H1 (cell line): ENCODE measurements around the gene RAB8B. TPM values are rescaled to one million over a fixed set of nuclear protein-coding genes. Genes with fewer than 3 reads are reported as not detected.

Experiments
- CTCF ChIA-PET: fragments of 300-600 bp; sonication (Branson Sonifier 250); formaldehyde crosslinking; loops from one replicate; lab custom pipeline; 2021; ENCODE audit not compliant: partially characterized antibody; lab: Charles Lee
- POLR2A ChIA-PET: fragments of 300-600 bp; sonication (Branson Sonifier 250); formaldehyde crosslinking; loops from one replicate; lab custom pipeline; 2021; ENCODE audit warnings: inconsistent platforms; ENCODE audit not compliant: partially characterized antibody; lab: Charles Lee
- DNase-seq, 2 experiments: peaks; one replicate each; pipeline versions ENCODE4 v3.0.0 to v3.0.0-alpha.2; 2010 to 2022; ENCODE audit warnings: low spot score in 2 of 2, low read depth in 1 of 2, mixed read lengths in 1 of 2
- FAIRE-seq: peaks from 2 replicates; lab custom pipeline; 2011; peaks lifted over from hg19 to GRCh38; lab: Jason Lieb, UNC
- H2AFZ ChIP-seq: 2 replicates; pipeline ENCODE4 v1.8.1; 2012; ENCODE audit warnings: low read length, inconsistent platforms
- H2AK5ac ChIP-seq: 2 replicates; pipeline ENCODE4 v1.6.1; 2013; ENCODE audit warnings: low read depth, low read length
- H2BK120ac ChIP-seq: replicated peaks from 2 replicates; pipeline ENCODE3; 2013; ENCODE audit warnings: low read depth, low read length, inconsistent platforms
- H2BK12ac ChIP-seq: 2 replicates; pipeline ENCODE4 v1.6.1; 2013; ENCODE audit warnings: low read depth, low read length
- H2BK15ac ChIP-seq: 2 replicates; pipeline ENCODE4 v1.6.1; 2013; ENCODE audit warnings: low read length
- H2BK20ac ChIP-seq: 2 replicates; pipeline ENCODE4 v1.6.1; 2013; ENCODE audit warnings: low read length
- H2BK5ac ChIP-seq: 2 replicates; pipeline ENCODE4 v1.6.1; 2013; ENCODE audit warnings: low read depth, low read length
- H3K14ac ChIP-seq: 2 replicates; pipeline ENCODE4 v1.6.1; 2013; ENCODE audit warnings: inconsistent platforms; ENCODE audit not compliant: insufficient read length
- H3K18ac ChIP-seq: 2 replicates; pipeline ENCODE4 v1.6.1; 2013; ENCODE audit warnings: low read length; ENCODE audit errors: extremely low read depth
- H3K23ac ChIP-seq: 2 replicates; pipeline ENCODE4 v1.6.1; 2013; ENCODE audit warnings: inconsistent platforms; ENCODE audit not compliant: insufficient read length
- H3K23me2 ChIP-seq: 2 replicates; pipeline ENCODE4 v1.6.1; 2013; ENCODE audit warnings: low read depth, low read length
- H3K27ac ChIP-seq: 2 replicates; pipeline ENCODE4 v1.6.1; 2011; ENCODE audit warnings: low read depth, low read length, inconsistent platforms
- H3K27me3 ChIP-seq, 4 experiments: replicated peaks in 1 of 4; 1 replicate in 1 of 4; 2 replicates in 3 of 4; pipeline versions ENCODE4 v1.6.1 to v1.8.1; 2011 to 2013; ENCODE audit warnings: low read length in 3 of 4, mild to moderate bottlenecking in 3 of 4, inconsistent platforms in 2 of 4, mixed read lengths in 2 of 4, moderate library complexity in 1 of 4; ENCODE audit not compliant: control insufficient read depth in 3 of 4, insufficient read depth in 3 of 4; ENCODE audit errors: extremely low read depth in 1 of 4
- H3K36me3 ChIP-seq, 4 experiments: 2 replicates each; pipeline versions ENCODE4 v1.6.1 to v1.8.1; 2011 to 2013; ENCODE audit warnings: mild to moderate bottlenecking in 4 of 4, low read length in 3 of 4, moderate library complexity in 2 of 4, control low read depth in 1 of 4, inconsistent platforms in 1 of 4; ENCODE audit not compliant: insufficient read depth in 4 of 4, control insufficient read depth in 2 of 4
- H3K4ac ChIP-seq: replicated peaks from 2 replicates; pipeline ENCODE3; 2013; ENCODE audit warnings: low read length, low read depth, mixed read lengths, inconsistent platforms; ENCODE audit not compliant: insufficient read length
- H3K4me1 ChIP-seq, 4 experiments: replicated peaks in 1 of 4; 1 replicate in 1 of 4; 2 replicates in 3 of 4; pipeline versions ENCODE4 v1.6.1 to v1.8.1; 2011 to 2013; ENCODE audit warnings: low read length in 3 of 4, inconsistent platforms in 2 of 4, mixed read lengths in 1 of 4; ENCODE audit not compliant: insufficient read depth in 4 of 4, control insufficient read depth in 3 of 4
- H3K4me2 ChIP-seq, 2 experiments: 2 replicates each; pipeline versions ENCODE4 v1.6.1 to v1.8.1; 2011 to 2013; ENCODE audit warnings: low read depth in 2 of 2, low read length in 2 of 2, control low read depth in 1 of 2, inconsistent platforms in 1 of 2, mild to moderate bottlenecking in 1 of 2; ENCODE audit not compliant: insufficient read depth in 1 of 2
- H3K4me3 ChIP-seq, 4 experiments: fragments of 200-600, 300-600 bp in 1 of 4; sonication (generic), shearing (Covaris generic), sonication (Bioruptor Twin) in 1 of 4; 2 replicates each; pipeline versions ENCODE4 v1.5.1 to v1.8.1; 2011 to 2016; ENCODE audit warnings: low read length in 4 of 4, low read depth in 3 of 4, control low read depth in 2 of 4, inconsistent platforms in 2 of 4, mild to moderate bottlenecking in 2 of 4, mixed read lengths in 1 of 4, moderate library complexity in 1 of 4; ENCODE audit not compliant: insufficient read depth in 2 of 4; ENCODE audit errors: extremely low read depth in 1 of 4
- H3K56ac ChIP-seq: replicated peaks from 2 replicates; pipeline ENCODE3; 2013; ENCODE audit warnings: low read depth, mild to moderate bottlenecking, mixed read lengths, low read length, inconsistent platforms; ENCODE audit not compliant: insufficient read length
- H3K79me1 ChIP-seq: 2 replicates; pipeline ENCODE4 v1.6.1; 2013; ENCODE audit warnings: low read depth, low read length, control low read depth
- H3K79me2 ChIP-seq, 2 experiments: 2 replicates each; pipeline versions ENCODE4 v1.6.1 to v1.8.1; 2012 to 2013; ENCODE audit warnings: low read length in 2 of 2, mild to moderate bottlenecking in 2 of 2, inconsistent platforms in 1 of 2; ENCODE audit not compliant: insufficient read depth in 2 of 2, control insufficient read depth in 1 of 2
- H3K9ac ChIP-seq, 4 experiments: replicated peaks in 1 of 4; 1 replicate in 1 of 4; 2 replicates in 3 of 4; pipeline versions ENCODE4 v1.6.1 to v1.8.1; 2011 to 2013; ENCODE audit warnings: low read depth in 3 of 4, low read length in 3 of 4, control low read depth in 2 of 4, mild to moderate bottlenecking in 2 of 4, moderate library complexity in 2 of 4, inconsistent platforms in 1 of 4; ENCODE audit errors: extremely low read depth in 1 of 4
- H3K9me3 ChIP-seq, 2 experiments: 2 replicates each; pipeline versions ENCODE4 v1.6.1 to v1.8.1; 2012 to 2013; ENCODE audit warnings: mild to moderate bottlenecking in 2 of 2, moderate library complexity in 2 of 2, control low read depth in 1 of 2, inconsistent platforms in 1 of 2, low read depth in 1 of 2, low read length in 1 of 2, mixed read lengths in 1 of 2; ENCODE audit not compliant: insufficient read depth in 2 of 2
- H4K20me1 ChIP-seq, 2 experiments: replicated peaks in 1 of 2; 2 replicates each; pipeline versions ENCODE3 to v1.8.1; 2011 to 2013; ENCODE audit warnings: inconsistent platforms in 2 of 2, low read length in 2 of 2, mild to moderate bottlenecking in 1 of 2; ENCODE audit not compliant: insufficient read depth in 2 of 2, control insufficient read depth in 1 of 2
- H4K5ac ChIP-seq: 2 replicates; pipeline ENCODE4 v1.6.1; 2013; ENCODE audit warnings: low read length, low read depth, mixed read lengths, inconsistent platforms; ENCODE audit not compliant: insufficient read length
- H4K8ac ChIP-seq: 2 replicates; pipeline ENCODE4 v1.8.0; 2013; ENCODE audit warnings: mild to moderate bottlenecking, moderate library complexity, low read length, inconsistent platforms; ENCODE audit not compliant: insufficient read depth; ENCODE audit errors: extremely low read depth
- H4K91ac ChIP-seq: replicated peaks from 2 replicates; pipeline ENCODE3; 2013; ENCODE audit warnings: low read length, mixed read lengths, inconsistent platforms; ENCODE audit not compliant: insufficient read length
- ASH2L ChIP-seq: fragments of 200-600, 300-600 bp; sonication (generic); IDR thresholded peaks from one replicate; pipeline ENCODE4 v1.7.1; 2017; ENCODE audit warnings: low read length
- FOSL1 ChIP-seq: IDR thresholded peaks from 2 replicates; pipeline ENCODE4 v1.6.1; 2011; ENCODE audit warnings: mild to moderate bottlenecking, low read depth, low read length, moderate library complexity; ENCODE audit not compliant: insufficient read depth
- GABPA ChIP-seq: IDR thresholded peaks from 2 replicates; pipeline ENCODE4 v1.6.1; 2011; ENCODE audit warnings: mild to moderate bottlenecking, low read length, moderate library complexity, borderline replicate concordance; ENCODE audit not compliant: insufficient read depth
- HDAC6 ChIP-seq: IDR thresholded peaks from one replicate; pipeline ENCODE4 v1.7.1; 2012; ENCODE audit warnings: low read depth, mild to moderate bottlenecking, inconsistent platforms, low read length, moderate library complexity
- KDM1A ChIP-seq: fragments of 200-600, 300-600 bp; sonication (generic); IDR thresholded peaks from 2 replicates; pipeline ENCODE4 v1.7.1; 2016; ENCODE audit warnings: mild to moderate bottlenecking, low read length, borderline replicate concordance
- KDM4A ChIP-seq: IDR thresholded peaks from one replicate; pipeline ENCODE4 v1.7.1; 2012; ENCODE audit warnings: low read depth, mild to moderate bottlenecking, moderate library complexity, low read length, inconsistent platforms; ENCODE audit not compliant: severe bottlenecking
- NANOG ChIP-seq: IDR thresholded peaks from 2 replicates; pipeline ENCODE4 v1.6.1; 2011; ENCODE audit warnings: low read length, low read depth, mild to moderate bottlenecking, inconsistent platforms; ENCODE audit not compliant: insufficient read depth, poor library complexity, severe bottlenecking
- POLR2AphosphoS5 ChIP-seq: IDR thresholded peaks from 2 replicates; pipeline ENCODE4 v1.6.1; 2011; ENCODE audit warnings: low read depth, low read length
- RFX5 ChIP-seq: IDR thresholded peaks from 2 replicates; pipeline ENCODE4 v1.6.1; 2011; ENCODE audit warnings: low read depth, low read length, improper control_type of control experiment, borderline replicate concordance
- RXRA ChIP-seq: IDR thresholded peaks from 2 replicates; pipeline ENCODE4 v1.6.1; 2011; ENCODE audit warnings: low read depth, mild to moderate bottlenecking, low read length, moderate library complexity; ENCODE audit not compliant: insufficient read depth
- SIX5 ChIP-seq: IDR thresholded peaks from 2 replicates; pipeline ENCODE4 v1.6.1; 2011; ENCODE audit warnings: mild to moderate bottlenecking, low read depth, low read length
- SP2 ChIP-seq: IDR thresholded peaks from 2 replicates; pipeline ENCODE4 v1.6.1; 2012; ENCODE audit warnings: mild to moderate bottlenecking, low read length, inconsistent platforms
- TAF7 ChIP-seq: optimal IDR thresholded peaks from 2 replicates; pipeline ENCODE3; 2011; ENCODE audit warnings: low read depth, mild to moderate bottlenecking, inconsistent platforms, low read length, moderate library complexity, borderline replicate concordance
- TCF12 ChIP-seq: IDR thresholded peaks from 2 replicates; pipeline ENCODE4 v1.6.1; 2011; ENCODE audit warnings: low read depth, mild to moderate bottlenecking, low read length
- WGBS, 2 experiments: shearing (Covaris generic) in 1 of 2; methylation state at CpG; one replicate each; pipeline versions ENCODE4 v1.1.6 to v1.1.7; 2013 to 2015; ENCODE audit warnings: low lambda C conversion rate in 2 of 2, mixed read lengths in 2 of 2, inconsistent platforms in 1 of 2, low coverage in 1 of 2, missing lambda C conversion rate in 1 of 2; ENCODE audit not compliant: insufficient replicate concordance in 2 of 2, insufficient coverage in 1 of 2, insufficient read length in 1 of 2; ENCODE audit errors: extremely low coverage in 1 of 2, missing lambda C conversion rate in 1 of 2; 5-methylcytosine and 5-hydroxymethylcytosine counted together
- polyA plus RNA-seq, 7 experiments: library from polyadenylated mRNA; depleted of rRNA in 3 of 7; stranded (reverse) in 5 of 7; unstranded in 2 of 7; fragments of >200 nt in 5 of 7; fragments of 200-250 nt in 2 of 7; gene quantifications; 1 replicate in 5 of 7; 2 replicates in 1 of 7; 4 replicates in 1 of 7; pipeline versions ENCODE4 v1.2.1 to v1.2.3, GENCODE V29; 2011 to 2013; ENCODE audit warnings: missing spikeins in 2 of 7, mixed read lengths in 2 of 7
- total RNA-seq: library from RNA; stranded (reverse); fragmentation: NEBNext Ultra II Directional; extraction: Animal tissue kit (Norgen Biotek cat#: 25700); gene quantifications from 2 replicates; pipeline ENCODE4 v1.2.1, GENCODE V29; 2021

The RAB8B gene
- total and polyA plus RNA-seq, 2 of the 8 experiments (the other 6 are each of a cell fraction or from before 2014, with no cell fraction given): 9.5 to 47.8 TPM

DNA sequence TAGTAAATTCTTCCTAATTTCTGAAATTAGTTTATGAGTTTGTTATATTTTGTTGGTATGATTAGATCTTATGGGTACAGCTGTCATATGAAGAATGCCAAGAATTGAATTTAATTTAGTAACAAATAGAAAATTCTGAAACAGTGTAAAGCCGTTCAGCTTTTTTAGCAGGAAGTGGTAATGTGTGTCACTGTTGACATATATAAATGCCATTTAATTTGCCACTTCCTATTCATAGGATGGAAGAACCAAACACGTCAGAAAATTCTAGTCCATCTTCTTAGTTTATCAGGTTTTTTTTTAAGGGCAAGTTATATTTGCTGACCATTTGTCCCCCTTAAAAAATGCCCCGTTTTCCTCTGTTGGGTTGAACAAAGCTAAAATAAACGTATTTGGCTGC is 43.0 kb downstream of the RAB8B start:
- H3K4ac ChIP-seq: no peak overlapping the region
- no peak overlapping the region for H4K5ac ChIP-seq
- no peak overlapping the region for H3K4me3 ChIP-seq
- FAIRE-seq: no peak
- H3K23me2 ChIP-seq: no peaks in the 10 kb centered on the region
- H4K20me1 ChIP-seq: no peaks in the 10 kb centered on the region
- no peak overlapping the region for H2BK20ac ChIP-seq
- no peak overlapping the region for H3K4me2 ChIP-seq
- POLR2A ChIA-PET: no interaction called here
- 83% methylated on average over 4 of the region's 4 CpGs; no CpG with 5 or more reads in 1 of the 2 experiments for WGBS, 2 experiments
- H3K23ac ChIP-seq: no peak overlapping the region
- H3K4me1 ChIP-seq: no peaks in the 10 kb centered on the region
- no peak overlapping the region for H2BK120ac ChIP-seq
- no peaks in the 10 kb centered on the region for H3K27me3 ChIP-seq
- TF ChIP-seq FOSL1 (no peak), KDM4A (no peak), GABPA (no peak), KDM1A (no peak), ASH2L (no peak), TCF12 (no peak), SP2 (no peak), NANOG (no peak), HDAC6 (no peak), SIX5 (no peak), POLR2AphosphoS5 (no peak), TAF7 (no peak), RXRA (no peak), RFX5 (no peak)
- no peaks in the 10 kb centered on the region for H3K36me3 ChIP-seq
- no peak overlapping the region for H2AK5ac ChIP-seq
- CTCF ChIA-PET: interaction anchor here (0.6 kb wide), 3 partner anchors 22 to 201 kb away, joined by 3 to 4 read pairs (median 3); no protein-coding TSS in a partner anchor
- no peaks in the 10 kb centered on the region for H3K79me1 ChIP-seq
- H2BK12ac ChIP-seq: no peak overlapping the region
- no peak overlapping the region for H3K9ac ChIP-seq
- no peak overlapping the region for H2BK15ac ChIP-seq
- H3K18ac ChIP-seq: no peak overlapping the region
- H4K8ac ChIP-seq: no peak overlapping the region
- no peak for DNase-seq
- no peak overlapping the region for H3K27ac ChIP-seq
- peaks cover 0 to 7% of the 10 kb centered on the region in 2 experiments; a peak in 1 of 4 replicates for H3K79me2 ChIP-seq
- no peak overlapping the region for H3K14ac ChIP-seq
- H4K91ac ChIP-seq: no peak overlapping the region
- no peaks in the 10 kb centered on the region for H3K9me3 ChIP-seq
- no peak overlapping the region for H2AFZ ChIP-seq
- H3K56ac ChIP-seq: no peak overlapping the region
- H2BK5ac ChIP-seq: no peak overlapping the region
